ENCODE data around the gene ZSCAN12.

GRCh38 chr6:28351493-28351925, 48.0 kb downstream of the ZSCAN12 start:
- TF ChIP-seq CTCF (IDR thresholded peaks at IDR 0.05) (no peak), EP300 (IDR thresholded peaks at IDR 0.05) (no peak)

All from suprapubic skin (tissue), 3 donors.